ENCODE measurements around the gene SETD4. TPM values are rescaled to one million over a fixed set of nuclear protein-coding genes. Genes with fewer than 3 reads are reported as not detected.
A peak's percentile ranks its signal among the peaks of the same experiment; 100 is the strongest.

Gene SETD4
- total and polyA plus RNA-seq, 2 of the 13 experiments (the other 11 are each of a cell fraction or from before 2014, with no cell fraction given), result 7.1 to 14.4 TPM

- TF ChIP-seq ZNF598 (CRISPR knock-in tag; IDR thresholded peaks at IDR 0.05; ENCODE audit: borderline replicate concordance), result no peak
Observed at GRCh38 chr21:36034211-36034913, 26.0 kb downstream of the SETD4 start (continued).

- FAIRE-seq, result no peak
- Histone ChIP-seq H3K79me2 (ENCODE audit: insufficient read depth, low read length) (no peaks in the 10 kb centered on the region), H3K9ac (ENCODE audit: insufficient read depth, low read depth, low read length) (no peak overlapping the region), H4K20me1 (ENCODE audit: insufficient read depth, low read length) (no peaks in the 10 kb centered on the region), H3K36me3 (replicated peaks in 1 of 2; ENCODE audit: control insufficient read depth in 1 of 2, insufficient read depth in 2 of 2, low read length in 2 of 2) (peaks cover 4 to 13% of the 10 kb centered on the region in 2 experiments; a peak in 4 of 5 replicates), H3K9me3 (ENCODE audit: low read length) (no peaks in the 10 kb centered on the region), H3K4me2 (ENCODE audit: low read depth, low read length) (no peak overlapping the region), H3K27ac (ENCODE audit: extremely low read length, insufficient read depth, low read length) (no peak overlapping the region), H3K27me3 (ENCODE audit: control insufficient read depth in 1 of 2, insufficient read depth in 2 of 2, low read length in 2 of 2) (no peaks in the 10 kb centered on the region), H3K4me1 (ENCODE audit: insufficient read depth, low read length) (peaks cover 16% of the 10 kb centered on the region; the same call in 1 of the 2 replicates), H3K4me3 (replicated peaks in 1 of 3; ENCODE audit: insufficient read depth in 1 of 3, low read depth in 2 of 3, low read length in 3 of 3) (no peak overlapping the region), H2AFZ (ENCODE audit: low read length) (no peak overlapping the region)
- 90% methylated on average over 22 of the region's 28 CpGs for WGBS (ENCODE audit: low lambda C conversion rate)
- POLR2A ChIA-PET, result no interaction called here
- TF ChIP-seq ERF (CRISPR knock-in tag; IDR thresholded peaks at IDR 0.05), result no peak
- peak; percentile 68 for TF ChIP-seq AGO2 (optimal IDR thresholded peaks at IDR 0.05; ENCODE audit: low read depth, low read length)
- no peak for ATAC-seq
- no TSS peak for BruUV-seq (replicated peaks)
- in situ Hi-C loops (cut with HindIII; ENCODE audit: extremely low pct_ligation_motif_present, low pct_unique_long_range_greater_than_20kb), result no loop called here
- no peak for DNase-seq (ENCODE audit: low spot score)
- CTCF ChIA-PET (ENCODE audit: low intra/inter-chr PET ratio, low total read pairs), result no interaction called here
- intact Hi-C loops (cut with micrococcal nuclease; ENCODE audit: unreplicated experiment), result no loop called here
Observed at GRCh38 chr21:36032647-36033406, 27.5 kb downstream of the SETD4 start.

- Histone ChIP-seq H3K27me3 (ENCODE audit: control insufficient read depth in 1 of 2, insufficient read depth in 2 of 2, low read length in 2 of 2) (no peaks in the 10 kb centered on the region), H3K9me3 (ENCODE audit: low read length) (no peaks in the 10 kb centered on the region), H3K4me2 (ENCODE audit: low read depth, low read length) (no peak overlapping the region), H3K4me3 (replicated peaks in 1 of 3; ENCODE audit: insufficient read depth in 1 of 3, low read depth in 2 of 3, low read length in 3 of 3) (no peak overlapping the region), H3K4me1 (ENCODE audit: insufficient read depth, low read length) (peaks cover 16% of the 10 kb centered on the region; the same call in 1 of the 2 replicates), H3K27ac (ENCODE audit: extremely low read length, insufficient read depth, low read length) (no peak overlapping the region), H4K20me1 (ENCODE audit: insufficient read depth, low read length) (no peaks in the 10 kb centered on the region), H3K36me3 (replicated peaks in 1 of 2; ENCODE audit: control insufficient read depth in 1 of 2, insufficient read depth in 2 of 2, low read length in 2 of 2) (peaks cover 4 to 9% of the 10 kb centered on the region in 2 experiments; a peak in 4 of 5 replicates), H3K9ac (ENCODE audit: insufficient read depth, low read depth, low read length) (no peak overlapping the region), H2AFZ (ENCODE audit: low read length) (no peak overlapping the region), H3K79me2 (ENCODE audit: insufficient read depth, low read length) (no peaks in the 10 kb centered on the region)
- 52% methylated on average over 16 of the region's 16 CpGs for WGBS (ENCODE audit: low lambda C conversion rate)
- no TSS peak for BruUV-seq (replicated peaks)
- ChIA-PET CTCF (ENCODE audit: low intra/inter-chr PET ratio, low total read pairs) (no interaction called here), POLR2A (no interaction called here)
- no peak for ATAC-seq
- intact Hi-C loops (cut with micrococcal nuclease; ENCODE audit: unreplicated experiment), result no loop called here
- DNase-seq (ENCODE audit: low spot score), result no peak
- FAIRE-seq, result no peak
- in situ Hi-C loops (cut with HindIII; ENCODE audit: extremely low pct_ligation_motif_present, low pct_unique_long_range_greater_than_20kb), result no loop called here
- no peak for TF ChIP-seq TFDP1 (CRISPR knock-in tag; IDR thresholded peaks at IDR 0.05; ENCODE audit: borderline replicate concordance)
- no peak for TF ChIP-seq MEF2D (CRISPR knock-in tag; IDR thresholded peaks at IDR 0.05)
- no peak for TF ChIP-seq DMAP1 (CRISPR knock-in tag; IDR thresholded peaks at IDR 0.05)
- no peak for TF ChIP-seq ZNF333 (CRISPR knock-in tag; IDR thresholded peaks at IDR 0.05; ENCODE audit: borderline replicate concordance)
- TF ChIP-seq ZNF660 (CRISPR knock-in tag; IDR thresholded peaks at IDR 0.05; ENCODE audit: borderline replicate concordance, low read depth), result no peak
- TF ChIP-seq BRD4 (CRISPR knock-in tag; IDR thresholded peaks at IDR 0.05), result no peak
- TF ChIP-seq RBAK (CRISPR knock-in tag; IDR thresholded peaks at IDR 0.05), result no peak
- no peak for TF ChIP-seq ZC3H4 (CRISPR knock-in tag; IDR thresholded peaks at IDR 0.05; ENCODE audit: borderline replicate concordance)
- TF ChIP-seq ZNF891 (CRISPR knock-in tag; IDR thresholded peaks at IDR 0.05), result no peak
Observed at GRCh38 chr21:36030581-36031189, 29.6 kb downstream of the SETD4 start.

Measured in HepG2 (cell line).